Transverse colon (tissue), 4 donors: ENCODE data around the gene GRK4. TPM values are rescaled to one million over a fixed set of nuclear protein-coding genes. Genes with fewer than 3 reads are reported as not detected.

Source experiments
- DNase-seq: peaks from one replicate; pipeline ENCODE4 v3.0.0-alpha.2; 2019
- H3K27ac ChIP-seq, 4 donors: fragments of 200-600 bp; sonication (generic); 2 replicates each; pipeline ENCODE4 v1.5.1; 2016 to 2018; ENCODE audit warnings: inconsistent platforms in 4 of 4
- H3K27me3 ChIP-seq: fragments of 200-600 bp; sonication (generic); 2 replicates; pipeline ENCODE4 v1.5.1; 2017; ENCODE audit warnings: inconsistent platforms
- H3K36me3 ChIP-seq, 4 donors: fragments of 200-600 bp; sonication (generic); 2 replicates each; pipeline ENCODE4 v1.5.1; 2017 to 2019; ENCODE audit warnings: inconsistent platforms in 4 of 4
- H3K4me1 ChIP-seq, 4 donors: fragments of 200-600 bp; sonication (generic); 2 replicates each; pipeline ENCODE4 v1.5.1; 2017 to 2020; ENCODE audit warnings: inconsistent platforms in 4 of 4
- H3K4me3 ChIP-seq, 4 donors: fragments of 200-600 bp; sonication (generic); 1 replicate in 1 of 4; 2 replicates in 3 of 4; pipeline versions ENCODE4 v1.5.1 to v1.6.1; 2017 to 2019; ENCODE audit warnings: inconsistent platforms in 4 of 4
- H3K9me3 ChIP-seq, 2 donors: fragments of 200-600 bp; sonication (generic); 2 replicates each; pipeline ENCODE4 v1.5.1; 2017 to 2019; ENCODE audit warnings: inconsistent platforms in 2 of 2
- EP300 ChIP-seq: sonication (generic); formaldehyde crosslinking; IDR thresholded peaks from one replicate; pipeline ENCODE4 v1.6.1; 2017; ENCODE audit warnings: antibody characterized with exemption, low read depth
- POLR2A ChIP-seq: fragments of 450-650 bp; IDR thresholded peaks from one replicate; pipeline ENCODE4 v1.6.1; 2016; ENCODE audit warnings: antibody characterized with exemption, mild to moderate bottlenecking, moderate library complexity
- POLR2AphosphoS5 ChIP-seq, 3 donors: sonication (generic); formaldehyde crosslinking; IDR thresholded peaks; one replicate each; pipeline ENCODE4 v1.6.1; 2016; ENCODE audit warnings: antibody characterized with exemption in 3 of 3
- WGBS, 2 donors: methylation state at CpG; one replicate each; pipeline ENCODE4 v1.1.5; 2018; ENCODE audit warnings: low coverage in 1 of 2; 5-methylcytosine and 5-hydroxymethylcytosine counted together
- in situ Hi-C, 4 donors: fragments of 200-750 bp; cut with MboI; loops; one replicate each; pipeline versions ENCODE4 v1.15.0 to v1.15.1; 2017; ENCODE audit warnings: low sequenced_read_pairs in 3 of 4, low pct_ligation_motif_present in 1 of 4, low pct_unique_long_range_greater_than_20kb in 1 of 4
- intact Hi-C: fragments of 100-400 bp; cut with DNase I; formaldehyde crosslinking; loops from one replicate; pipeline ENCODE4 v1.15.1; 2023; ENCODE audit warnings: low total_unique reads
- total RNA-seq, 4 donors: library from RNA; depleted of rRNA; stranded (reverse); fragments of >200 nt; gene quantifications; one replicate each; pipeline ENCODE4 v1.1.0, GENCODE V29; 2016
- TF ChIP-seq, protein P1 (sequence below), 5 experiments: fragments of 200-600 bp in 3 of 5; fragments of 450-650 bp in 2 of 5; sonication (generic) in 3 of 5; IDR thresholded peaks; 1 replicate in 2 of 5; 2 replicates in 3 of 5; pipeline ENCODE4 v1.5.1; 2016 to 2017; ENCODE audit warnings: antibody characterized with exemption in 5 of 5, inconsistent platforms in 3 of 5, mild to moderate bottlenecking in 2 of 5, moderate library complexity in 1 of 5

The GRK4 gene
- total RNA-seq, 4 donors from 2014 or later: 2.5 to 7.9 (median 4.1) TPM

DNA sequence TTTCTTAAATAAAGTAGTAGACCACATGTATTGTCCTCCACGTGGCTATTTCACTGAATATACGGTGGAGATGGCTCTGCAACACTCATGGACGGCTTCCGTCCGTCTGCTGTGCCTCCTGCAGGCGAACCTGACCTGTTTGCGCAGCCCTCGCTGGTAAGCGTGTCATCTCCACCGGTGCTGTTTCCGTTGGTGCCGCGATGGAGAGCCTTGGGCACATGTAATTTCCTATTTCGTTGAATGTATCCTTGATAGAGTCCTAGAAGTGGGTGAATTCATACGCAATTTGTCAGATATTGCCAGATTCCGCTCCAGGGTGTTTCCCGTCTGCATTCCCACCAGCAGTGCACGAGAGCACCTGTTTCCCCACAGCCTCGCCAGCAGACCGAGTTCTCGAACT is 62.5 kb downstream of the GRK4 start:
- Histone ChIP-seq H3K36me3 (no peaks in the 10 kb centered on the region), H3K4me3 (no peak overlapping the region), H3K27me3 (no peaks in the 10 kb centered on the region), H3K4me1 (no peaks in the 10 kb centered on the region), H3K9me3 (no peaks in the 10 kb centered on the region), H3K27ac (no peak overlapping the region)
- TF ChIP-seq EP300 (no peak), POLR2AphosphoS5 (IDR thresholded peaks at IDR 0.05) (no peak), POLR2A (no peak)
- TF ChIP-seq, protein P1, sequence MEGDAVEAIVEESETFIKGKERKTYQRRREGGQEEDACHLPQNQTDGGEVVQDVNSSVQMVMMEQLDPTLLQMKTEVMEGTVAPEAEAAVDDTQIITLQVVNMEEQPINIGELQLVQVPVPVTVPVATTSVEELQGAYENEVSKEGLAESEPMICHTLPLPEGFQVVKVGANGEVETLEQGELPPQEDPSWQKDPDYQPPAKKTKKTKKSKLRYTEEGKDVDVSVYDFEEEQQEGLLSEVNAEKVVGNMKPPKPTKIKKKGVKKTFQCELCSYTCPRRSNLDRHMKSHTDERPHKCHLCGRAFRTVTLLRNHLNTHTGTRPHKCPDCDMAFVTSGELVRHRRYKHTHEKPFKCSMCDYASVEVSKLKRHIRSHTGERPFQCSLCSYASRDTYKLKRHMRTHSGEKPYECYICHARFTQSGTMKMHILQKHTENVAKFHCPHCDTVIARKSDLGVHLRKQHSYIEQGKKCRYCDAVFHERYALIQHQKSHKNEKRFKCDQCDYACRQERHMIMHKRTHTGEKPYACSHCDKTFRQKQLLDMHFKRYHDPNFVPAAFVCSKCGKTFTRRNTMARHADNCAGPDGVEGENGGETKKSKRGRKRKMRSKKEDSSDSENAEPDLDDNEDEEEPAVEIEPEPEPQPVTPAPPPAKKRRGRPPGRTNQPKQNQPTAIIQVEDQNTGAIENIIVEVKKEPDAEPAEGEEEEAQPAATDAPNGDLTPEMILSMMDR (IDR thresholded peaks at IDR 0.05): no peak
- DNase-seq: no peak
- intact Hi-C loops: no loop called here
- WGBS, 2 donors: 92% methylated on average over 20 to 21 of the region's 21 CpGs
- in situ Hi-C loops: no loop called here

DNA sequence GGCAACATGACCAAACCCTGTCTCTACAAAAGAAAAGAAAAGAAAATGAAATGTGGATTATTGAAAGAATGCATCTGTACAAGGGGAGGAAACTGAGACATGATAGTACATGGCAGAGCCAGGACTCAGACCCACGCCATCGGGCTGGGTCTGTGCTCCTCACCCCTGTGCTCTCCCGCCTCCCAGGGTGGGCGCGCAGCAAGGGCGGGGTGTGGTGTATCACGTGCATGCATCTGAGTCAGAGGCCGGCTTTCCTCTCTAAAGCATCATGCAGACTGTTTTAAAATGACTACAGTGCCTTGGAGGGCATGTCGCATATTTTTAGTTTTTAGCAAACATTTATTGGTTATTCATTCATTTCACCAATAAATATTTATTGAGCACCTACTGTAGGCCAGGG is 63.2 kb downstream of the GRK4 start:
- H3K36me3 ChIP-seq: no peaks in the 10 kb centered on the region
- no peak for DNase-seq
- no peaks in the 10 kb centered on the region for H3K27me3 ChIP-seq
- TF ChIP-seq EP300 (no peak), POLR2AphosphoS5 (IDR thresholded peaks at IDR 0.05) (no peak), POLR2A (no peak)
- TF ChIP-seq, protein P1 (IDR thresholded peaks at IDR 0.05): no peak
- intact Hi-C loops: no loop called here
- H3K27ac ChIP-seq: no peak overlapping the region
- in situ Hi-C loops: no loop called here
- no peaks in the 10 kb centered on the region for H3K9me3 ChIP-seq
- H3K4me1 ChIP-seq: no peaks in the 10 kb centered on the region
- H3K4me3 ChIP-seq: no peak overlapping the region
- 86 to 89% methylated on average over 8 to 9 of the region's 9 CpGs for WGBS, 2 donors

DNA sequence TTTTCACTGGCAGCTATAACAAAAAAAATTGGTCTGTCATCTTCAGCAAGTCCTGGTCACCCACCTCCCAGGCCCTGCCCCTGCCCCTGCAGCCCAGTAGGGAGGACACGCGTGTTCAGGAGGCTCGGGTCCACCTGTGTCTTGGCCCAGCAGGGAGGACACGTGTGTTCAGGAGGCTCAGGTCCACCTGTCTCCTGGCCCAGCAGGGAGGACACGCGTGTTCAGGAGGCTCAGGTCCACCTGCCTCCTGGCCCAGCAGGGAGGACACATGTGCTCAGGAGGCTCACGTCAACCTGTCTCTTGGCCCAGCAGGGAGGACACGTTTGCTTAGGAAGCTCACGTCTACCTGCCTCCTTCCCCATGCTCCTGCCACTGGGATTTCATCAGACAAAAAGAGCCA is 66.1 kb downstream of the GRK4 start:
- intact Hi-C loops (no loop called here), in situ Hi-C loops (no loop called here)
- TF ChIP-seq, protein P1 (IDR thresholded peaks at IDR 0.05): no peak
- TF ChIP-seq POLR2A (no peak), EP300 (no peak), POLR2AphosphoS5 (IDR thresholded peaks at IDR 0.05) (no peak)
- no peaks in the 10 kb centered on the region for H3K9me3 ChIP-seq
- 94 to 100% methylated on average over 1 to 9 of the region's 9 CpGs for WGBS, 2 donors
- H3K27ac ChIP-seq: no peak overlapping the region
- no peaks in the 10 kb centered on the region for H3K27me3 ChIP-seq
- H3K4me1 ChIP-seq: no peaks in the 10 kb centered on the region
- H3K4me3 ChIP-seq: no peak overlapping the region
- H3K36me3 ChIP-seq: no peaks in the 10 kb centered on the region
- DNase-seq: no peak

DNA sequence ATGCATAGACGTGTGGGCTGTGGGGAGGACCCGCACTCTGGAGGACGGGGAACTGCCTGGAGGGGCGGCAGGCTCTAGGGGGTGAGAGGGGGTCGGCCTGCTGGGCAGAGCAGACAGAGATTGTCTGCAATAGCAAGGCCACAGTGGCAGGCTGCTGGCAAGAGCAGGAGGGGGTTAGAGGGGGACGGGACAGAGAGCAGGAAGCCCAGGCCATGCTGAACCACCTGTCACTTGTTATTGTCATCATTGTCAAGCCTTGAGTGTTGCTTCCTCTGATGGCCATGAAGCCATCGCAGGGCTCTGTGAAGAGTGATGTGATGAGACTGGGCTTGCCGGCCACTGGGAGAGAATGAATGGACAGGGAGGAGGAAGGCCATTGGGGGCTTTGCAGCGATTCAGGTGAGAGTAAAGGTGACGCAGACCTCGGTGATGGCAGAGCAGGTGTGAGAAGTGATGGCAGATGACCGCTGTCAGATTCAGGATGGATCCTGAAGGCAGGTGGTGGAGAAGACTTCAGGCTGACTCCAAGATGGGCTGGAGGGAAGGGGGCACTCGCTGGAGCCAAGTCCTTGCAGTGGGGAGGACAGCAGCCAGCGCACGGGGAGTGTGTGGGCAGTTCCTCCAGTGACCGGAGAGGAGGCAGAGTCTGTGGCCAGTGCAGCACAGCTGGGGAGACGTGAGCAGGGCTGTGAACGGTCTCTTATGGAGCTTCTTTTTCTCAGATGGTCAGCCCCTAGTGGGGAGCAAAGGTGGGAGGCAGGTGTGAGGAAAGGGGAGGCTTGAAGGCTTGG is 67.4 kb downstream of the GRK4 start:
- no peaks in the 10 kb centered on the region for H3K4me1 ChIP-seq
- H3K27me3 ChIP-seq: no peaks in the 10 kb centered on the region
- no peak for DNase-seq
- in situ Hi-C loops (no loop called here), intact Hi-C loops (loop anchor here (10.0 kb wide), 1 partner anchor 56 kb away; no protein-coding TSS in a partner anchor)
- TF ChIP-seq POLR2A (no peak), EP300 (no peak), POLR2AphosphoS5 (IDR thresholded peaks at IDR 0.05) (no peak)
- TF ChIP-seq, protein P1 (IDR thresholded peaks at IDR 0.05): no peak
- H3K36me3 ChIP-seq: no peaks in the 10 kb centered on the region
- no peak overlapping the region for H3K27ac ChIP-seq
- no peaks in the 10 kb centered on the region for H3K9me3 ChIP-seq
- 60 to 76% methylated on average over 1 to 18 of the region's 18 CpGs for WGBS, 2 donors
- H3K4me3 ChIP-seq: no peak overlapping the region
